Gastrocnemius medialis (tissue), 4 donors: ENCODE results near the gene CTSH.

Source experiments
- CTCF ChIP-seq, 5 experiments: fragments of 450-650 bp in 3 of 5; fragments of 200-600 bp in 2 of 5; sonication (generic) in 2 of 5; IDR thresholded peaks in 4 of 5; conservative IDR thresholded peaks in 1 of 5; 1 replicate in 4 of 5; 2 replicates in 1 of 5; pipeline ENCODE4 v1.5.1; 2016 to 2019; ENCODE audit warnings: antibody characterized with exemption in 5 of 5, mild to moderate bottlenecking in 3 of 5, moderate library complexity in 3 of 5
- POLR2A ChIP-seq, 2 donors: fragments of 450-650 bp; IDR thresholded peaks; one replicate each; pipeline ENCODE4 v1.6.1; 2017; ENCODE audit warnings: antibody characterized with exemption in 2 of 2, mild to moderate bottlenecking in 2 of 2, moderate library complexity in 2 of 2

- TF ChIP-seq CTCF (IDR thresholded peaks at IDR 0.05 in 4 of 5, conservative IDR thresholded peaks at IDR 0.05 in 1 of 5): no peak
- TF ChIP-seq POLR2A (IDR thresholded peaks at IDR 0.05): no peak
Observed at GRCh38 chr15:78923015-78923414, 21.8 kb downstream of the CTSH start.
